HG03469 (cell line): ENCODE data around the gene MAST3.

ENCODE experiments used
- ATAC-seq: cut with Tn5 transposase; IDR thresholded peaks from one replicate; pipeline ENCODE4 v1.9.1; 2021; ENCODE audit warnings: mild to moderate bottlenecking, moderate library complexity, moderate number of reproducible peaks; ENCODE audit not compliant: unreplicated experiment

Gene MAST3

GRCh38 chr19:18176367-18177310, 79.1 kb downstream of the MAST3 start:
- ATAC-seq = no peak

- ATAC-seq = no peak
Measured at GRCh38 chr19:18179957-18180356, 82.4 kb downstream of the MAST3 start.

- no peak for ATAC-seq
Measured at GRCh38 chr19:18183529-18183928, 86.0 kb downstream of the MAST3 start.

GRCh38 chr19:18185538-18185937, 88.0 kb downstream of the MAST3 start:
- ATAC-seq = no peak

- ATAC-seq = no peak
Measured at GRCh38 chr19:18190278-18190677, 92.7 kb downstream of the MAST3 start.

- ATAC-seq = no peak
Measured at GRCh38 chr19:18191640-18192062, 94.1 kb downstream of the MAST3 start.

GRCh38 chr19:18192673-18193387, 95.3 kb downstream of the MAST3 start, which contains the start of gene MPV17L2:
Gene MPV17L2, plus strand, starts transcription at chr19:18193218. Its CDS starts 64 bp downstream, at chr19:18193282.
- peak; percentile 67 for ATAC-seq

- ATAC-seq = no peak
Measured at GRCh38 chr19:18193388-18194180, 96.0 kb downstream of the MAST3 start.

GRCh38 chr19:18194181-18194530, 96.6 kb downstream of the MAST3 start:
- no peak for ATAC-seq

- ATAC-seq = no peak
Measured at GRCh38 chr19:18194554-18195238, 97.1 kb downstream of the MAST3 start.

- ATAC-seq = no peak
Measured at GRCh38 chr19:18196511-18196845, 98.9 kb downstream of the MAST3 start.

- no peak for ATAC-seq
Measured at GRCh38 chr19:18197306-18197705, 99.7 kb downstream of the MAST3 start.

- no peak for ATAC-seq
Measured at GRCh38 chr19:18197941-18198340, 100.4 kb downstream of the MAST3 start.

- ATAC-seq = no peak
Measured at GRCh38 chr19:18198374-18198773, 100.8 kb downstream of the MAST3 start.
